OCI-LY7 (cell line): ENCODE measurements around the gene PAK1.

Experiments
- EZH2phosphoT487 ChIP-seq: fragments of 200-600 bp; sonication (generic); IDR thresholded peaks from 2 replicates; pipeline ENCODE4 v1.6.1; 2018; ENCODE audit warnings: low read depth, borderline replicate concordance, mild to moderate bottlenecking, mixed run types, antibody characterized with exemption, low read length, moderate library complexity, mixed read lengths
- TF ChIP-seq, protein P1 (sequence below): fragments of 200-600 bp; sonication (generic); conservative IDR thresholded peaks from 2 replicates; pipeline ENCODE4 v1.5.1; 2014; ENCODE audit warnings: mild to moderate bottlenecking, antibody characterized with exemption, low read length, moderate library complexity, mixed read lengths

DNA sequence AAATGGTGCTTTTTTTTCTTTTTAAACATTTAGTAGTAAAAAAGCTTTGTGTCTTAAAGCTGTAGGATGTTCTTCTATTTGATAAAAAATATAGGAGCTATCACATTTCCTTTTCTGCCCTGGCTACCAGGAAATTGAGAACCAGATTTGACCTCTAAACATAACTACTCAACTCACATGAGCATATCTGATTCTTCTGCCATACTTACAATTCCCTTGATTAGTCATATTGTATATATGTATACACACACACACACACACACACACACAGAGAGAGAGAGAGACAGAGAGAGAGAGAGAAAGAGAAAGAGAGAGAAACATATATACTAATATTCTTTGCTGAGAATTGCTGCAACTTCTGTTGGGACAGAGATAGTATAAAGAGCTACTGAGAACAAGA, 149.4 kb downstream of the PAK1 start:
- TF ChIP-seq, protein P1, sequence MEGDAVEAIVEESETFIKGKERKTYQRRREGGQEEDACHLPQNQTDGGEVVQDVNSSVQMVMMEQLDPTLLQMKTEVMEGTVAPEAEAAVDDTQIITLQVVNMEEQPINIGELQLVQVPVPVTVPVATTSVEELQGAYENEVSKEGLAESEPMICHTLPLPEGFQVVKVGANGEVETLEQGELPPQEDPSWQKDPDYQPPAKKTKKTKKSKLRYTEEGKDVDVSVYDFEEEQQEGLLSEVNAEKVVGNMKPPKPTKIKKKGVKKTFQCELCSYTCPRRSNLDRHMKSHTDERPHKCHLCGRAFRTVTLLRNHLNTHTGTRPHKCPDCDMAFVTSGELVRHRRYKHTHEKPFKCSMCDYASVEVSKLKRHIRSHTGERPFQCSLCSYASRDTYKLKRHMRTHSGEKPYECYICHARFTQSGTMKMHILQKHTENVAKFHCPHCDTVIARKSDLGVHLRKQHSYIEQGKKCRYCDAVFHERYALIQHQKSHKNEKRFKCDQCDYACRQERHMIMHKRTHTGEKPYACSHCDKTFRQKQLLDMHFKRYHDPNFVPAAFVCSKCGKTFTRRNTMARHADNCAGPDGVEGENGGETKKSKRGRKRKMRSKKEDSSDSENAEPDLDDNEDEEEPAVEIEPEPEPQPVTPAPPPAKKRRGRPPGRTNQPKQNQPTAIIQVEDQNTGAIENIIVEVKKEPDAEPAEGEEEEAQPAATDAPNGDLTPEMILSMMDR: no peak
- TF ChIP-seq EZH2phosphoT487: no peak
